Trophoblast cell (in vitro differentiated cells and primary cell): ENCODE data around the gene ZNF778.

Experiments used
- DNase-seq, 2 donors: peaks; one replicate each; pipeline ENCODE4 v3.0.0-alpha.2; 2016
- H2AFZ ChIP-seq: 2 replicates; pipeline ENCODE4 v1.6.1; 2013; ENCODE audit warnings: low read length, moderate library complexity, mild to moderate bottlenecking; ENCODE audit not compliant: insufficient read depth, poor library complexity
- H2AK5ac ChIP-seq: 2 replicates; pipeline ENCODE4 v1.6.1; 2013; ENCODE audit warnings: mild to moderate bottlenecking, low read length
- H2BK120ac ChIP-seq: 2 replicates; pipeline ENCODE4 v1.6.1; 2013; ENCODE audit warnings: low read length, mild to moderate bottlenecking, moderate library complexity; ENCODE audit not compliant: insufficient read depth, poor library complexity
- H2BK12ac ChIP-seq: 2 replicates; pipeline ENCODE4 v1.6.1; 2013; ENCODE audit warnings: mild to moderate bottlenecking, low read length, moderate library complexity
- H2BK5ac ChIP-seq: 2 replicates; pipeline ENCODE4 v1.6.1; 2013; ENCODE audit warnings: low read length, low read depth, moderate library complexity, mild to moderate bottlenecking; ENCODE audit not compliant: poor library complexity
- H3K14ac ChIP-seq: 2 replicates; pipeline ENCODE4 v1.6.1; 2013; ENCODE audit warnings: mild to moderate bottlenecking, low read length
- H3K18ac ChIP-seq: 2 replicates; pipeline ENCODE4 v1.6.1; 2013; ENCODE audit warnings: mild to moderate bottlenecking, low read length
- H3K23ac ChIP-seq: 2 replicates; pipeline ENCODE4 v1.6.1; 2013; ENCODE audit warnings: low read length
- H3K27ac ChIP-seq: 2 replicates; pipeline ENCODE4 v1.5.1; 2013; ENCODE audit warnings: low read depth, mild to moderate bottlenecking, inconsistent platforms, low read length, moderate library complexity
- H3K27me3 ChIP-seq: 2 replicates; pipeline ENCODE4 v1.6.1; 2013; ENCODE audit warnings: inconsistent platforms, mild to moderate bottlenecking, low read length, moderate library complexity; ENCODE audit not compliant: insufficient read depth
- H3K36me3 ChIP-seq, 2 experiments: 1 replicate in 1 of 2; 2 replicates in 1 of 2; pipeline ENCODE4 v1.6.1; 2013; ENCODE audit warnings: low read length in 2 of 2, mild to moderate bottlenecking in 2 of 2, moderate library complexity in 1 of 2; ENCODE audit not compliant: insufficient read depth in 2 of 2, control insufficient read depth in 1 of 2
- H3K4ac ChIP-seq: 2 replicates; pipeline ENCODE4 v1.6.1; 2013; ENCODE audit warnings: low read depth, mild to moderate bottlenecking, low read length, moderate library complexity
- H3K4me1 ChIP-seq, 2 experiments: 1 replicate in 1 of 2; 2 replicates in 1 of 2; pipeline ENCODE4 v1.6.1; 2013; ENCODE audit warnings: low read length in 2 of 2, mild to moderate bottlenecking in 2 of 2, moderate library complexity in 1 of 2; ENCODE audit not compliant: insufficient read depth in 2 of 2, control insufficient read depth in 1 of 2
- H3K4me2 ChIP-seq: 2 replicates; pipeline ENCODE4 v1.6.1; 2013; ENCODE audit warnings: inconsistent platforms, mild to moderate bottlenecking, low read length, moderate library complexity
- H3K4me3 ChIP-seq: 2 replicates; pipeline ENCODE4 v1.5.1; 2013; ENCODE audit warnings: mild to moderate bottlenecking, low read depth, low read length, inconsistent platforms
- H3K79me1 ChIP-seq: one replicate; pipeline ENCODE4 v1.6.1; 2013; ENCODE audit warnings: low read length
- H3K79me2 ChIP-seq: 2 replicates; pipeline ENCODE4 v1.6.1; 2013; ENCODE audit warnings: low read length, mild to moderate bottlenecking; ENCODE audit not compliant: control insufficient read depth, insufficient read depth, poor library complexity
- H3K9ac ChIP-seq: 2 replicates; pipeline ENCODE4 v1.6.1; 2013; ENCODE audit warnings: mild to moderate bottlenecking, low read length
- H3K9me3 ChIP-seq: 2 replicates; pipeline ENCODE4 v1.6.1; 2013; ENCODE audit warnings: low read depth, mild to moderate bottlenecking, control low read depth, inconsistent platforms, low read length; ENCODE audit not compliant: insufficient read depth
- H4K12ac ChIP-seq: 2 replicates; pipeline ENCODE4 v1.6.1; 2013; ENCODE audit warnings: low read depth, mild to moderate bottlenecking, low read length, moderate library complexity
- H4K8ac ChIP-seq: 2 replicates; pipeline ENCODE4 v1.6.1; 2013; ENCODE audit warnings: low read depth, mild to moderate bottlenecking, low read length, moderate library complexity
- H4K91ac ChIP-seq: one replicate; pipeline ENCODE4 v1.6.1; 2013; ENCODE audit warnings: low read depth, mild to moderate bottlenecking, low read length, moderate library complexity
- WGBS: extraction: QIAGEN DNeasy Blood & Tissue Kit; methylation state at CpG from one replicate; pipeline ENCODE4 v1.1.7; 2013; ENCODE audit warnings: missing lambda C conversion rate; ENCODE audit not compliant: insufficient read length, insufficient coverage; ENCODE audit errors: extremely low coverage; 5-methylcytosine and 5-hydroxymethylcytosine counted together

The ZNF778 gene

DNA sequence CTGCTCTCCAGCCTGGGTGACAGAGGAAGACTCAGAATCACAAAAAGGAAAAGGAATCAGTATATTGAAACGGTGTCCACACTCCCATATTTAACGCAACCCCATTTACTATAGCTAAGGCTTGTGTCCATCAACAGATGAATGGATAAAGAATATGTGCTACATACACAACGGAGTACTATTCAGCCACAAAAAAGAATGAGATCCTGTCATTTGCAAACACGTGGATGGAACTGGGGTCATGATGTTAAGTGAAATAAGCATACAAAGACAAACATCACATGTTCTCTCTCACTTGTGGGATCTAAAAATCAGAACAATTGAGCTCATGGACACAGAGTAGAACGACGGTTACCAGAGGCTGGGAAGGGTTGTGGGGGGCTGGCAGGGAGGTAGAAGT is 55.1 kb downstream of the ZNF778 start:
- H2AK5ac ChIP-seq, result no peak overlapping the region

GRCh38 chr16:89273741-89274472 is 56.4 kb downstream of the ZNF778 start:
- Histone ChIP-seq H2AFZ (no peak overlapping the region), H3K79me1 (no peaks in the 10 kb centered on the region), H3K79me2 (no peaks in the 10 kb centered on the region), H4K8ac (no peak overlapping the region), H2BK12ac (no peak overlapping the region), H3K4ac (no peak overlapping the region), H2BK5ac (no peak overlapping the region), H3K4me3 (no peak overlapping the region), H2AK5ac (no peak overlapping the region), H3K4me2 (no peak overlapping the region), H3K23ac (no peak overlapping the region), H3K18ac (no peak overlapping the region), H4K91ac (no peak overlapping the region), H3K27me3 (no peaks in the 10 kb centered on the region), H3K9ac (no peak overlapping the region), H3K9me3 (no peaks in the 10 kb centered on the region), H3K27ac (no peak overlapping the region), H4K12ac (no peak overlapping the region), H3K14ac (no peak overlapping the region), H2BK120ac (no peak overlapping the region), H3K4me1 (peaks cover 0 to 3% of the 10 kb centered on the region in 2 experiments), H3K36me3 (peaks cover 79 to 82% of the 10 kb centered on the region in 2 experiments)
- no CpG with 5 or more reads among the region's 19 CpGs for WGBS
- no peak for DNase-seq

More for the DNA sequence above, 55.1 kb downstream of the ZNF778 start:
- H3K27me3 ChIP-seq, result no peaks in the 10 kb centered on the region
- no peak overlapping the region for H3K18ac ChIP-seq
- H3K9ac ChIP-seq, result no peak overlapping the region
- WGBS, result no CpG with 5 or more reads among the region's 6 CpGs
- DNase-seq, result no peak
- no peaks in the 10 kb centered on the region for H3K9me3 ChIP-seq
- no peak overlapping the region for H2BK5ac ChIP-seq
- H3K23ac ChIP-seq, result no peak overlapping the region
- H3K79me1 ChIP-seq, result no peaks in the 10 kb centered on the region
- no peak overlapping the region for H4K8ac ChIP-seq
- H4K91ac ChIP-seq, result no peak overlapping the region
- no peak overlapping the region for H2AFZ ChIP-seq
- H2BK120ac ChIP-seq, result no peak overlapping the region
- H3K27ac ChIP-seq, result no peak overlapping the region
- no peak overlapping the region for H3K4me3 ChIP-seq
- H3K4me1 ChIP-seq, result no peaks in the 10 kb centered on the region
- no peak overlapping the region for H3K4me2 ChIP-seq
- peaks cover 71 to 74% of the 10 kb centered on the region in 2 experiments for H3K36me3 ChIP-seq
- no peak overlapping the region for H3K14ac ChIP-seq
- H3K4ac ChIP-seq, result no peak overlapping the region
- H3K79me2 ChIP-seq, result no peaks in the 10 kb centered on the region
- no peak overlapping the region for H4K12ac ChIP-seq
- H2BK12ac ChIP-seq, result no peak overlapping the region

DNA sequence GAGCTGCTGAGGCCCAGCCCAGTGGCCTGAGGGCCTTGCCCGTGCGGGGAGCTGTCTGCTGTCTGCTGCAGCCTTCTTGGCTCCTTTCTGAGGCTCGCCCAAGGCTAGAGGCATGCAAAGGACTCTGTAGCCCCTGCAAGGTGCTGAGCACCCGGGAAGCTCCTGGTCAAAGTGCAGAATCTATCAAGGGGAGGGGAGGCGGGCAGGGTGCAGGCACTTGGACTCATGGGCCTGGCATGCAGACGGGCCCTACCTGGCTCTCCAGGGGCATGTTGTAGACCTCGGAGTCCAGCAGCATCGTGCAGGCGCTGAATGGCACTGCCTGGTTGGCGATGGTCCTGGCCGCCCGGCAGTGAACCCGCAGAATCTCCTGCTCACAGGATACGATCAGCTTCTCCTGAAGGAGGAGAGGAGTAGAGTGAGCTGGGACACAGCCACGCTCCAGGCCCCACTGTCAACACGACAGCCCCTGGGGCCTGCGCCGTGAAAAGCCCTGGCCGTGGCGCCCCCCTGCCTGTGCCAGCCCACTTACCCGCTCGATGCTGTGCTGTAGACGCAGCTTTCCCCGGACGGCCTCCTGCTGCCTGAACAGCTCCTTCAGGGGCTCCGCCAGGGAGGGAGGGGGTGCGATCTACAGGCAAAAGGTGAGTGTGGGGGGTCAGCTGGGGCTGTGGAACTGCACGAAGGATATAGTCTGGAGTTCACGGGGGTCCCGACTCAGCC is 57.2 kb downstream of the ZNF778 start:
- peaks cover 0 to 3% of the 10 kb centered on the region in 2 experiments for H3K4me1 ChIP-seq
- peaks cover 77 to 79% of the 10 kb centered on the region in 2 experiments for H3K36me3 ChIP-seq
- H3K4me3 ChIP-seq, result no peak overlapping the region
- no peak overlapping the region for H3K4me2 ChIP-seq
- no peaks in the 10 kb centered on the region for H3K79me1 ChIP-seq
- no peak overlapping the region for H3K4ac ChIP-seq
- H3K27ac ChIP-seq, result no peak overlapping the region
- H3K18ac ChIP-seq, result no peak overlapping the region
- no peak overlapping the region for H2AFZ ChIP-seq
- no peaks in the 10 kb centered on the region for H3K79me2 ChIP-seq
- no peak overlapping the region for H2BK5ac ChIP-seq
- no peak overlapping the region for H3K14ac ChIP-seq
- no peak overlapping the region for H4K91ac ChIP-seq
- no peak overlapping the region for H2AK5ac ChIP-seq
- WGBS, result no CpG with 5 or more reads among the region's 30 CpGs
- no peak overlapping the region for H4K8ac ChIP-seq
- no peak overlapping the region for H3K9ac ChIP-seq
- no peak overlapping the region for H2BK12ac ChIP-seq
- H2BK120ac ChIP-seq, result no peak overlapping the region
- no peak overlapping the region for H4K12ac ChIP-seq
- no peaks in the 10 kb centered on the region for H3K27me3 ChIP-seq
- no peak overlapping the region for H3K23ac ChIP-seq
- DNase-seq, result no peak
- no peaks in the 10 kb centered on the region for H3K9me3 ChIP-seq

GRCh38 chr16:89275284-89275584 is 57.7 kb downstream of the ZNF778 start:
- H2AFZ ChIP-seq, result no peak overlapping the region
- H4K12ac ChIP-seq, result no peak overlapping the region
- H3K4me3 ChIP-seq, result no peak overlapping the region
- no peak overlapping the region for H3K4ac ChIP-seq
- peaks cover 77 to 79% of the 10 kb centered on the region in 2 experiments for H3K36me3 ChIP-seq
- no peak overlapping the region for H2BK12ac ChIP-seq
- no peak overlapping the region for H2BK120ac ChIP-seq
- no CpG with 5 or more reads among the region's 11 CpGs for WGBS
- H3K4me2 ChIP-seq, result no peak overlapping the region
- H3K9me3 ChIP-seq, result no peaks in the 10 kb centered on the region
- H3K14ac ChIP-seq, result no peak overlapping the region
- H3K79me1 ChIP-seq, result no peaks in the 10 kb centered on the region
- H3K18ac ChIP-seq, result no peak overlapping the region
- H3K79me2 ChIP-seq, result no peaks in the 10 kb centered on the region
- H2AK5ac ChIP-seq, result no peak overlapping the region
- no peak overlapping the region for H4K91ac ChIP-seq
- H3K27ac ChIP-seq, result no peak overlapping the region
- H3K4me1 ChIP-seq, result peaks cover 0 to 3% of the 10 kb centered on the region in 2 experiments
- DNase-seq, result no peak
- no peak overlapping the region for H2BK5ac ChIP-seq
- H3K9ac ChIP-seq, result no peak overlapping the region
- H3K27me3 ChIP-seq, result no peaks in the 10 kb centered on the region
- H3K23ac ChIP-seq, result no peak overlapping the region
- no peak overlapping the region for H4K8ac ChIP-seq
